ENCODE results near the gene FERD3L. TPM values are rescaled to one million over a fixed set of nuclear protein-coding genes. Genes with fewer than 3 reads are reported as not detected.

Gene FERD3L
- total RNA-seq, 1 experiment from 2014 or later: not detected

DNA sequence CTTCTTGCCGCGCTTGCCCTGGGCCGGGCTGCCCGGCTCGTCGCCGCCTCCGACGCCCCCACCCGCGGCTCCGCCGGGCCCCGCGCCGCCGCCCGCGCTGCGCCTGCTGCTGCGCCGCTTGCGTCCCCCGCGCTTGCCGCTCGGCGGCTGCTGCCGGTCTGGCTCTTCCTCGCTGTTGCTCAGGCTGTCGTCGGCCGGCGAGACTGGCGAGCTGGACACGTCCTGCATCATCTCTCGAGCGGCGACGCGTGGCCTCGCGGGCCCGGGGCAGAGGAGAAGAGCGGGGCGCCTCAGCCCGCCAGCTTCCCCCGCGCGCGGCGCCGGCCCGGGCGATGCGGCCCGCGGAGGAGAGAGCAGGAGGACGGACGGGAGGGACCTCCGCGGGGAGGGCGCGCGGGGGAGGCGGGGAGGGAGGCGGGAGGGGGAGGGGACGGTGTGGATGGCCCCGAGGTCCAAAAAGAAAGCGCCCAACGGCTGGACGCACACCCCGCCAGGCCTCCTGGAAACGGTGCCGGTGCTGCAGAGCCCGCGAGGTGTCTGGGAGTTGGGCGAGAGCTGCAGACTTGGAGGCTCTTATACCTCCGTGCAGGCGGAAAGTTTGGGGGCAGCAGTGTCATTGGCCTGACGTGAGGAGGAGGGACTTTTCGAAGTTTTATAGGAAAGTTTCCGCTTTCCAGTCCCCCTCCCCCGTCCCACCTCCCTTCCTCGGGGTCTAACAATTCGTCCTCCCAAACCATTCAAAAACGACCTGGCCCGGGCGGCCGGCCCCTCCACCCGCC is 27.9 kb downstream of the FERD3L start, which contains the start of gene TWIST1:
Gene TWIST1 (minus strand): TSS at position 546 of the 779 bp plus-strand sequence. CDS start 315 bp downstream, at position 231.
- peak; percentile 81 for DNase-seq (ENCODE audit: low spot score)

DNA sequence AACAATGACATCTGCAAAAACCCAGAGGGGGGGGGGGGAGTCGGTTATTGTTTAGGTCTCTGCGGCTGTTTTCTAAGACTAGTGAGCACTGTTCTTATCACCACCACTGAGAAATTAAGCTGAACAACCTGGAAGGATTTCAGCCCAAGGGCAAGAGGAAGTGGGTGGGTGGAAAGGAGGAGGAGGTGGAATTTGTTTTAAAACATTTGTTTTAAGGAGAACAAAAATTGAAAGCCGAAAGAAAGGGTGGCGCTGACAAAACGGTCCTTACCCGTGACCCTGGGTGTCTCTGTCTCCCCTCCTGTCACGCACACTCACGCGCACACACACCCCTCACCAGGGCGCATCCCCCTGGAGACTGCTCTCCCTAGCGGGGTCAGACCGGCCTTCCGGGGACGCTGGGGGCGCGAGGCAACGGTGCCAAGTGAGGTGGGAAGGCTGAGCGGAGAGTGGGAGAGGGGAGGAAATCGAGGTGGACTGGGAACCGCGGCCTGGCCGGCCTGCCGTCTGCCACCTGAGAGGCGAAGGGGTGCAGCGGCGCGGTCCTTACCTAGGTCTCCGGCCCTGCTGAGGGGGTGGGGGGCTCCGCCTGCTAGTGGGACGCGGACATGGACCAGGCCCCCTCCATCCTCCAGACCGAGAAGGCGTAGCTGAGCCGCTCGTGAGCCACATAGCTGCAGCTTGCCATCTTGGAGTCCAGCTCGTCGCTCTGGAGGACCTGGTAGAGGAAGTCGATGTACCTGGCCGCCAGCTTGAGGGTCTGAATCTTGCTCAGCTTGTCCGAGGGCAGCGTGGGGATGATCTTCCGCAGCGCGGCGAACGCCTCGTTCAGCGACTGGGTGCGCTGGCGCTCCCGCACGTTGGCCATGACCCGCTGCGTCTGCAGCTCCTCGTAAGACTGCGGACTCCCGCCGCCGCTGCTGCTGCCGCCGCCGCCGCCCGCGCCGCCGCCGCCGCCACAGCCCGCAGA is 28.8 kb downstream of the FERD3L start:
- DNase-seq (ENCODE audit: low spot score): peak; percentile 50

- peak; percentile 23 for DNase-seq (ENCODE audit: low spot score)
Measured at GRCh38 chr7:19114551-19114855, 30.7 kb downstream of the FERD3L start.

GRCh38 chr7:19113855-19114550 is 31.2 kb downstream of the FERD3L start:
- peak; percentile 35 for DNase-seq (ENCODE audit: low spot score)

- no peak for DNase-seq (ENCODE audit: low spot score)
Measured at GRCh38 chr7:19113002-19113350, 32.2 kb downstream of the FERD3L start.

DNA sequence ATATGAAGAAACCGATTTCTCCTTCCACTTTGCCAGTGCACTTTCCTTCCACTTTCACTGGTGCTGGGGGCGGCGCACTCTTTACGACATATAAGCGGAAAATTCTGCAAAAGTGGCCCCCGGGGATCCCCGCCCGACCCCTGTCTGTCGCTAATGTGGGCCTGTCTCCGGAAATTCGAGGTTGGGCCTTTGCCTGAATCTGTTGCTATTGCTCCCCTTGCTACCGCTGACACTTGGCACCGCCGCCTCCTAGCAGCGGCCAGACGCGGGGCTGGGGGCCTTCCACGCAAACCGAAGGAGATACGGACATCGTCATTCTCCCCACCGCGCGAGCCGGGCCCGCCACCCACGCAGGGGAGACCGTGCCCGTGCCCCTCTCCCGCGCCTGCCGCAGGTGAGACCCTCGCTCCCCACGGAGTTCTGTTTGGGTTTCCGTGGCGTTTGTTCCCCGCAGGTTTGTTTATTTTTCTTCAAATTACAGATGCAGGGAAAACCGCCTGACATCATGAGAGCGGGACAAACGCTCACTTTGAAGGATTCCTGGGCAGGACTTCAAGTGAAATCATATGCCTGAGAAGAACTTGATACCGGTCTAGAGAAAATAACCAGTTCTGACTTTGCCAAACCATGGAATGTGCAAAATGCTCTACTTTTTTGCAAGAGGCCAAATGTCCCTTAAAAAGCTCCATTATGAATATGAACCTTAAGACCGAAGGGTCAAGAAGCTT is 32.8 kb downstream of the FERD3L start:
- DNase-seq (ENCODE audit: low spot score): no peak

DNA sequence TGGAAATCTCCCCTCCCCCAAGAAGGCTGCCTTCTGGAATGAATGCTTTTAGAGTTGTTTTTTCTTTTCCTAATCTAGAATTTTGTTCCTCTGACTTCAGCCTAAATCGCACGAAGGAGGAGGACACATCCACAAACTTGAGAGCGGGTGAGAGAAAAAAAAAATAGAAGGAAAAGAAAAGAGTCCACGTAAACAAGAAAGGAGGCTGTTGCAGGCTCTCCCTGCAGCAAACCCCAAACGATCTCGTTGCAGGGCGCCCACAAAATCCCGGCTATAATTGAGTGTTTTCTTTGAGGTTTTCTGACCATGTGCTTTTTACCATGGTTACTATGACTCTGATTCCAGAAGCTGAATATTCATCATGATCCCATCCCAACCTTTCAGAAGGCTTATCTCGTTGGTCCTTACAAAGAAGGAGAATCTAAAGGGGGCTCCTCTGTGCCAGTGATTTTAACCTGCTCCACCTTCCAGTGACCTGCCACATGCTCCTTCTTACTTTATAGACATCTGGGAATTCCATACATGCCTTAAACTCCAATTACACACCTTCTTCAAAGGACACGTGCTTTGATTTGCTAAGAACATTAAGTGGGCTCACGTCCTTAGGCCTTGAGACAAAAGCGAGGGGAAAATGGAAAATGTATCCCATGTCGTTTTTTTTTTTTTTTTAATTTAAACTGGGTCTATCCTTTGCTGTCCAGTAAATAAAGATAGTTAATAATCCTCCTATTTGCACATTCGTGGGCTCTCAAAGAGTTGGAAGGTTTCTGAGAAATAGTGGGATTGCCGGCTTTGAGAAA is 33.5 kb downstream of the FERD3L start:
- DNase-seq (ENCODE audit: low spot score): no peak

DNA sequence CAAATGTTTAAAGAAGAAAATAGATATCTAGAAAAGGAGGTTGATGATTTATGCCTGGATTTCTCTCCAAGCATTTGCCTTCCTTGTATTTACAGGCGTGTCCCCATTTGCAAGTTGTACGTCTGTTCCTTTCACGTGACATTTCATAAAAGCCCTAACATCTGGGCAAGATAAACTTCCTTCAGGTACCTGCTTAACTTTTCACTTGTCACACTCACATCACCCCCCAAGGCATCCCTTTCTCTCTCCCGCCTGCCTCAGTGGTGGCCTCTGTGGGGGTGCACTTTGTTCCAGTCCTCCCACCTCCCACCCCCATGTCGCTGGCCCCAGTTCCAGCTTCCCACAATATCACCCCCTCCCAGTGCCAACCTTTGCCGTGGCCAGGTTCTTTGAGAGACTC is 34.4 kb downstream of the FERD3L start:
- DNase-seq (ENCODE audit: low spot score): no peak

DNA sequence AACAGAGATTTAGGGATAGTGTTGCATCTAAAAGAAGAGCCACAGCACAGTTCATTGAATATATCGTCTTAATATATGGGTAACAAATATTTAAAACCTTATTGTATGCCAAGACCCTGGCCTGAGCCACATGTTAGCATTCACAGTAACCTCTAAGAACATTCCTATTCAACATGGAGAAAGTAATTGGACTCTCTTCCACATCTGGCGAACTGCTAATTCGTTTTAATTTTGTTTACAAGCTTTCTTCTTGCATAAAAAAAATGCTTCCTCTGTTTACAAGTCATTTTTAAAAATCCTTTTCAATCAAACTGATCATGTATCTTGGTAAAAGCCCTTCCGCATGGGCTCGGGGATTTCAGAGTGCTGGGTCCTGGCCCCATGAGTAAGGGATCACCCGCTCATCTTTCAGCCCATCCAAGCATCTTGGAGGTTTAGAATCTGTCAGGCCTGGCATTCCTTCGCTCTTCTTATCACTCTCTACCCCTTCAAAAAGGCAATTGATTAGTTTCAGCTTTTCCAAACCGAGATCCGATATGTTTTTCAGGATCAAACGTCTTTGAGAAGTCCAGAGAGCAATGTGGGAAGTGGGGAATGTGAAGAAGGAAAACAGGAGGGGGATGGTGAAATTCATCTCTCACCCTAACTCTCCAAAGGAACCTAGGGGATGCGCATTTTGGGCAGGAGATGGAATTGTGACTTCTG is 35.0 kb downstream of the FERD3L start:
- no peak for DNase-seq (ENCODE audit: low spot score)

GRCh38 chr7:19109000-19109946 is 35.9 kb downstream of the FERD3L start:
- no peak for DNase-seq (ENCODE audit: low spot score)

DNA sequence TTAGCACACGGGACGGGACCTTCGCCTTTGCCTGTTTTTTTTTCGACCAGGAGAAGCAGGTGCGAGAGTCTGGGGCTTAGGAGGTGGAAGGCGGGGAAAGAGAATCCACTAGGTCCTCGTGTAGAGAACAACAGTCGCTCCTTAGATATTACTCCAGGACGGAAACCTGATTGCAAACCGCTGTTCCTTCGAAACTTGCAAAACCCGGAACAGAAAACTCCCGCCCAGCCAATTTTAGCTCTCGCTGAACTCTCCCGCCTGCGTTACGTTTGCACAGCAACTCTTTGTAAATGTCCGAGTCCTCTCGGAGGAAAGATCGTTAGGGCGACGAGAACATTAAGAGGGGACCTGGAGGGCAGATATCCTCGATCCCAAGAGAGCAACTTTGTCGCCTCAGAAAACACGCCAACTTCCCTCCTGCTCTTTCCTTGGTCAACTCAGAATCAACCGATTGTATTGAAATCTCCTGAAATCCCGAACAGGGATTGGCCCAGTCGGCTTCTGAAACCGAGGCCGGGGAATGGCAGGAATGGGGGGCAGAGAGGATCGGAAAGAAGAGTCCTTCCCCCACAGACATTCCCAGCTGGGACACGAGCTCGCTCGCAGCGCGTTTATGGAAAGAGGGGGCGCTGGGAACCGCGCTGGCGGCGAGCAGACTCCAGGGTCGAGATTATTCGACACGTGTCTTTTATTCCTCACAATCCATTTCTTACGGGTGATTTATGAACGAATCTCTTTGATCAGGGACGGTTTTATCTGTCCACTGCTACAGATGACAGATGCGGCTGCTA is 37.7 kb downstream of the FERD3L start:
- peak; percentile 19 for DNase-seq (ENCODE audit: low spot score)

GRCh38 chr7:19107081-19107355 is 38.2 kb downstream of the FERD3L start:
- no peak for DNase-seq (ENCODE audit: low spot score)

DNA sequence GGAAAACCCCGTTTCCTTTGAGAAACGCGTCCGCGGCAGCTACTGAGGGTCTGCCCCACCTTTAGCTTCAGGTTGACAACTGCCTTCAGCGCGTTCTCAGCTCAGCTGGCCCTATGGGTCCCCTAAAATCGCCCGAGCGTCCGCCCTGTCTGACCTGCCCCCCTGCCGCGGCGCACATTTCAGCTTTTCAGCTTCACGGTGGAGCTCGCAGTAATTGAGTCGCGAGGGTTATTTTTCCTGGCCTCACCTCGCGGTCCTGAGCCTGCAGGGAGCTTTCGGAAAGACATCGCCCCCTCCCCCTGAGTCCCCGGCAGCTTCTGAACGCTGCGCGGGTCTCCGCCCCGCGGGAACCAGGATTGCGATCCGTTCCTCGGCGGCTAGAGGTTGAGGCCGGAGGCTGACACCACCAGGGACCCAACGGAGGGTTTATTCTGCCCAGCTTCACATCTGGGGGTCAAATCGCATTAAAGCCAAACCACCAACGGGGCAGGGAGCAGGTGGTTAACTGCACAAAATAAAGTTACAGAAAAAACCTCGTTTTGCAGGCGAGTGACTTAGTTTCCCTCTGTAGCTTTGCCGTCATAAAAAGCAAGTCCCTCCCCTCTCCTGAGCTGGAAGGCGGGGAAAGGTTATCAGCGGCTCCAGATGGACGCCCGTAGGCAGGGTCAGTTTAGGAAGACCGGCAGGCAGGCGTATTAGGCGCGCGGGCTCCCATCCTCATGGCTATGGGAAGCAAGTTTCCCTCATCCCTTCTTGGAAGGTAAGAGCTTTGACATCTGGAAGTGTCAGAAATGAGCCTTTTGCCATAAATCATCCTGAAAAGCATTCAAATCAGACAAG is 38.8 kb downstream of the FERD3L start:
- DNase-seq (ENCODE audit: low spot score): no peak

DNA sequence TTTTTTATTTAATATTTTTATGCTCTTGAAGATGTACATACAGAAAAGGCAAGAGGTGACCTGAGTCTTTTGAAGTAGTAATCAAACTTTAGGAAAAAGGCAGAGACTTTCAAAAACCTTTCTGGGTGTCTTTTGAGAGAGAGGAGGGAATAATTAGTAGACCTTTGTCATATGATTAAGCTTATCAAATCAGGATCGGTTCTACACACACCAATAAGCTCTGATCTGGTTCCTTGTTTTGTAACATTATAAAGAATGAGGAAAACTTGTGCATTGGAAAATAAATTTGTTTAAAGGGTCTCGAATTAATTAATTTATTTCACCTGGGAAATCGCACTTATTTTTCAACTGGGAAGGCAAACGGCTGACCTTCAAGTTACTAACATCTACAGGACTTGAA is 39.7 kb downstream of the FERD3L start:
- no peak for DNase-seq (ENCODE audit: low spot score)

GRCh38 chr7:19104811-19105210 is 40.4 kb downstream of the FERD3L start:
- no peak for DNase-seq (ENCODE audit: low spot score)

GRCh38 chr7:19102884-19103283 is 42.3 kb downstream of the FERD3L start:
- DNase-seq (ENCODE audit: low spot score): no peak

DNA sequence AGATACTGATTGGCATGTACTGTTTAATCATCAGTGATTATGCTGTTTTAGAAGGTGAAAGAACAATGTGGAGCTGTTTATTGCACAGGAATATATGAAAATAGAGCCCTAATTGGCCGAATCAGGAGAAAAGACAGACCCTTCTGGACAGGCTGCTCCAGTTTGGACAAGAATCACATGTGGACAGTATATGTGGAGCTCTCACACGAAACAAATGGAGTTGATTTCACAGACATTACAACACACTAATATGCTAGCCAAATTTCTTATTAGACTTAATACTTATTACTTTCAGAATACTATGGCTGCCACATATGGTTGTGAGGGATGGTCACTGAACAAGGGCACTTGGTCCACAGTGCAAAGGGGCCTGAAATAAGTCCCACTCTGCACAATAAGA is 43.3 kb downstream of the FERD3L start:
- no peak for DNase-seq (ENCODE audit: low spot score)
